GM19468 (cell line): Measurements from ENCODE around the gene TMEM87B.

Source experiments
- ATAC-seq: cut with Tn5 transposase; IDR thresholded peaks from one replicate; pipeline ENCODE4 v1.9.1; 2021; ENCODE audit warnings: mild to moderate bottlenecking, moderate library complexity, moderate number of reproducible peaks; ENCODE audit not compliant: unreplicated experiment; ENCODE audit errors: extremely low read depth

Gene TMEM87B, protein sequence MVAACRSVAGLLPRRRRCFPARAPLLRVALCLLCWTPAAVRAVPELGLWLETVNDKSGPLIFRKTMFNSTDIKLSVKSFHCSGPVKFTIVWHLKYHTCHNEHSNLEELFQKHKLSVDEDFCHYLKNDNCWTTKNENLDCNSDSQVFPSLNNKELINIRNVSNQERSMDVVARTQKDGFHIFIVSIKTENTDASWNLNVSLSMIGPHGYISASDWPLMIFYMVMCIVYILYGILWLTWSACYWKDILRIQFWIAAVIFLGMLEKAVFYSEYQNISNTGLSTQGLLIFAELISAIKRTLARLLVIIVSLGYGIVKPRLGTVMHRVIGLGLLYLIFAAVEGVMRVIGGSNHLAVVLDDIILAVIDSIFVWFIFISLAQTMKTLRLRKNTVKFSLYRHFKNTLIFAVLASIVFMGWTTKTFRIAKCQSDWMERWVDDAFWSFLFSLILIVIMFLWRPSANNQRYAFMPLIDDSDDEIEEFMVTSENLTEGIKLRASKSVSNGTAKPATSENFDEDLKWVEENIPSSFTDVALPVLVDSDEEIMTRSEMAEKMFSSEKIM

DNA sequence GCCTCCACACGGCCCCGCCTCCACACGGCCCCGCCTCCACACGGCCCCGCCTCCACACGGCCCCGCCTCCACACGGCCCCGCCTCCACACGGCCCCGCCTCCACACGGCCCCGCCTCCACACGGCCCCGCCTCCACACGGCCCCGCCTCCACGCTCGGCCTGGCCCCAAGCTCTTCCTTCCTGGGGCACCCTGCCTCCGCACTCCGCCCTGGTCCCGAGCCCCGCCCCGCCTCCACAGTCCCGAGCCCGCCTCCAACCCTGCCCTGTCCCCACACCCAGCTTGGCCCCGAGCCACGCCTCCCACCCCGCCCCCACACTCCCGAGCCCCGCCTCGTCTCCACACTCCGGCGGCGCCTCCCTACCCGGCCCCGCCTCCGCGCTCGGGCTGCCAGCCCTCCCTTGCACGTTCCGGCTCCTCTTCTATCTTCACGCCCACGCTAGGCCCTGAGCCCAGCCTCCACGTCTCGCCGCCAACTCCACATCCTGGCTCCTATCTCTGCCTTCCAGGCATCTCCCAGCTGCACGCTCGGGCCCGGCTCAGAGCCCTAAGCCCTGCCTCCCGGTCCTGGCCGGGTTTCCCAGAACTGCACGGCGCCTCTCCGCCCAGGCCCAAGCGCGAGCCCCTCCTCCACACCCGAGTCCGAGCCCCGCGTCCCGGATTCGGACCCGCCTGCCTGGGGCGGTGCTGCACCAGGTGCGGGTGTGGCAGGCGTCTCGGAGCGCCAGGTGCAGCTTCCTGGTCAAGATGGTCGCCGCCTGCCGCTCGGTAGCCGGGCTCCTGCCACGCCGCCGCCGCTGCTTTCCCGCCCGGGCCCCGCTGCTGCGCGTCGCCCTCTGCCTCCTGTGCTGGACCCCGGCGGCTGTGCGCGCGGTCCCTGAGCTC lies at the start of gene TMEM87B:
Gene TMEM87B (plus strand): TSS at position 423 of the 883 bp plus-strand sequence. CDS start 323 bp downstream, at position 746.
- ATAC-seq = peak; percentile 39

DNA sequence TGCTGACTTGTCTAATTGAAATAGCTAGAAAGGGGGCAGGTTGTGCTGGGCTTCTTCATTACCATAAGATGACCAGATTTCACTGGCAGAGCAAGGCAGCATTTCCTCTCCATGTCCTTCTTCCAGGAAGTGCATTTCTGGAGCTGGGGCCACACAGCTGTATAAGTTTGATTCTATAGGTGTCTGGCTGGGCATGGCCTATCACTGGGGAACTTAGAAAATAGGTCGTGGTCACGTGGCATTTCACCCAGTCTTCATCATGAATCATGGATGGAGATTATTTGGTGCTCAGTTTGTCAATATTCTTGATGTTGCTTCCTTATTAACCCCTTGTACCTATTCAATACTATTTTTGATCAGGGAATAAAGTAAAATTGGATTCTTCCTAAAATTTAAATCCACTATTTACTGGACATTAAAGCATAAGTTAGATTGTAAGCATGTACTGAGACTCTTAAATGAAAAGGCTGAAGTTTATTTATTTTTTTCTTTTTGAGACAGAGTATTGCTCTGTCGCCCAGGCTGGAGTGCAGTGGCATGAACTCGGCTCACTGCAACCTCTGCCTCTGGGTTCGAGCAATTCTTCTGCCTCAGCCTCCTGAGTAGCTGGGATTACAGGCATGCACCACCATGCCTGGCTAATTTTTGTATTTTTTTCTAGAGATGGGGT lies 49.5 kb upstream of the TMEM87B start:
- ATAC-seq = no peak

DNA sequence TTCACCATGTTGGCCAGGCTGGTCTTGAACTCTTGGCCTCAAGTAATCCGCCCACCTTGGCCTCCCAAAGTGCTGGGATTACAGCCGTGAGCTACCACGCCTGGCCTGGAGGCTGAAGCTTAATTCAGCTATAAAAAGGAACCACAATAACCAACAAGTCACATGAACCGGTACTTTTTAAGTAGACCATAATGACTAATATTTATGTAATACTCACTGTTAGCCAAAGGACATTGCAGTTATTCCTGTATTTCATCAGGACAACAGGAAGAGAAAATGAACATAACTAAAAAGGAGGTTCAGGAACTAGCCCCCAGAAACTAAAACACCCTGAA lies 49.0 kb upstream of the TMEM87B start:
- no peak for ATAC-seq

DNA sequence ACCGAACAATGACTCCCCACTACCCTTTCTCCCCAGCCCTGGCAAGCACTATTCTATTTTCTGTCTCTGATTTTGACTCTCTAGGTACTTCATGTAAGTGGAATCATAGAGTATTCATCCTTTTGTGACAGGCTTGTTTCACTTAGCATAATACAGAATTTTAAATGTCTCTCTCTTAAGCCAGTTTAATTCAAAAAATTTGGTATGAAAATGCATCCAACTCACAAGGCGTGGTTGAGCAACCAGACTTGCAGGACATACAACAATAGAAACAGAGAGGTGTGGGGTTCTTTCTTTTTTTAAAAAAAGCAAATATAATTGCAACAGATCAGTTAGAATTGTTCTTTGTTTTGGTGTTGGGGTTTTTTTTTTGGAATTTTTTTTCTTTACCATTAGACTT lies 47.6 kb upstream of the TMEM87B start:
- no peak for ATAC-seq

DNA sequence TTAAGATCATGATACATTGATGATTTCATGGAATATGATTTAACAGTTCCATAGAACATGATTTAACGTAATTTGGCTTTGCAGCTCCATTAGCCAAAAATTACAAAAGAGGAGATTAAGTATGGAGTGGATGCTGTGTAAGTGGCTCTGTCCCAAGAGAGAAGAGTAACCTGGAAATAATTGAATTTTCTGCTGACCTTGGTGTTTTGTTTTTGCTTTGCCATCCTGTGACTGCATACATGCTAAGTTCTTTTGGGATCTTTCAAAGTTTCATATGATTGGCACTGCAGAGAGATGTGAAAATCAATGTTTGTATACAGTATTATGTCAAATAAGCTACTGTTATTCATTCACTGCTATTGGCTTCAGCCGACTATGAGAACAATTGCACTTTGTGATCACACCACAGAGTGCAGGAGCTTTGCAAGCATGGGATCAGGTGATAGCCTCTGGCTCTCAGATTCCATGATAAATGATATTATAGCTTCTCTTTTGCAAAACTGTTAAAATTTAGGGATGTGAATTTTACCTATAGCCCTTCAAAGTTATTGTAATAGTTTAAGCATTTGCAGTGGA lies 46.1 kb upstream of the TMEM87B start:
- ATAC-seq = no peak

DNA sequence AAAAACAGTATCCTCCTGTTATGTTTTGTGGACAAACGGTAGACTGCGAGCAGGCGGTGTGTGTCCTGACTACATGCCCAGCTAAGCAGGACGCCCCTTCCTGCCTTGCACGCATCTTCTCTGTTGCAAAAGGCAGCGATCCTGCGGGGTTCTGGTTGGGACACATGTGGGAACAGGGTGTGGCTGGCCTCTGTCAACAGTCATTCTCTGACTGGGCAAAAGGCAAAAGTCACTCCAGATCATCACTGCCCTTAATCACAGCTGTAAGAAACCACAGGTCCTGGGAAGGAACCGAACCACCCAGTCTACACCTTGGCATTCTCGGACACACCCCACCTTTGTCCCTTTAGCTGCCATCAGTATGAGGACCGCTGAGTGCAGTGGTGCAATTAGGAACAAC lies 44.3 kb upstream of the TMEM87B start:
- no peak for ATAC-seq

DNA sequence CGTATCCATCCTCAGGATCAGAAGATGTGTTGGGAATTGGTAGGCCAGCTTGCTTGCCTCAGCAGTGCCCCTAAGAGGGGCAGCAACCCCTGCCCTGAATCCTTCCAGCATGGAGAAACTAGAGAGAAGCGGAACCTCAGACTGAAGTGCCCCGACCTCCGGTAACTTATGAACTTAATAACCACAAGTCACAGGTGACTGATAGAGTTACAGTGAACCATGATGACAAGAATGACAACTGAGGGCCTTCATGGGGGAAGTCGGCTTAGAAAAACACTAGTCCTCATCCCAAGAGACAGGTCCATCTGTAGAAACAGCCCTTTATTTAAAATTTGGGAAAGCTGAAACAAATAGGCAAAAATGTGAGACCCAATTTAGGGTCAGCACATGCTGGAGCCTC lies 42.5 kb upstream of the TMEM87B start:
- no peak for ATAC-seq

DNA sequence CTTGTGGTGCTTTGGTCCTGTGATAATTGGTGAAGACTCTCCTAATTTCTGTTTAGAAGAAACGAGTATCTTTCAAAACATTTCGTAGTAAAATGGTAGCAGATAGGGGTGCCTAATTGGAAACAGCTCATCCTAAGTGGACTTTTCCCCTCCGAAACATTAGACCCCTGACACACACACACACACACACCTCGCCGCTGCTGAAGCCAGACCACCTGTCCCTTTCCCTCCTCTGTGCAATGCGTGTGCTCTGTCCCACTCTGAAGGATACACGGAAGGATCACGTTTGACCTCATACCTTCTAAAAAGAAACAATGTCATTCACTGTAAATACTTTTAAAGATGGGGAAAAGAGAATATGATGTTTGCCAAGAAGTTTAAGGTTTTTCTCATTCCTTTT lies 36.2 kb upstream of the TMEM87B start:
- no peak for ATAC-seq

DNA sequence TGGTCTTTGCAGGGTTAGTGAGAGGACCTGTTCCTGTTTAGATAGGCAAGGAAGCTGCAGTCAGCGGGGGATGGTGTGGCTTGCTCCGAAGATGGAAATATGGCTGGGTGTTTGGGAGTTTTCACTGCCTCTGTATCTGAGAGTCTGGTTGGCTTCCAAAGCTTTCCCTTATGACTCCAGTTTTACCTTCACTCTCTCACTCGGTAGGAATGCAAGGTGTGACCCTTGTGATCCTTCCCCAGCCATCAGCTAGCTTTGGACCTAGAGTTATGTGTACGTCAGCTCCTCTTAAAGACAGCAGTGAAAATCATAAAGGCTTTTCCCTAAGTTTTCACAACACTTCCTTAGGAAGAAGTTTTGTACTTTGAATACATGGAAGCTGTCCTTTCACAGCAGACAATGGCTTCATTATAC lies 35.5 kb upstream of the TMEM87B start:
- ATAC-seq = no peak

DNA sequence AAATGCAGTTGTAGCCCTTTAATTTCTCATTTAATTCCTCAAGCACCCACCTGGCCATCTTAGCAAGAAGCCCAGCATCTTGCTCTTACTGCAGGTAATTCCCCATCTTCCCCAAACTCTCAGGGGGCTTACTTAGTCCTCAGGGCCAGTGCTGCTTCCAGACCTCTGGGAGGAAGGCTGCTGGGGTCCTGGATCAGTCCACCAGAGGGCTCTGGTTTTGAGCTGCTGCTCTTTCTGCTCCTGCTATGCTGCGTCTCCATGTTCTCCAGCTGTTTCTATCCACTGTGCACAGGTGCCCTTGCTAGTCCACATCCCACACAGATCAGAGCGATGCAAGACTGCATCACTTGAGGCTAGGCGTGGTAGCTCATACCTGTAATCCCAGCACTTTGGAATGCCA lies 34.5 kb upstream of the TMEM87B start:
- ATAC-seq = no peak

DNA sequence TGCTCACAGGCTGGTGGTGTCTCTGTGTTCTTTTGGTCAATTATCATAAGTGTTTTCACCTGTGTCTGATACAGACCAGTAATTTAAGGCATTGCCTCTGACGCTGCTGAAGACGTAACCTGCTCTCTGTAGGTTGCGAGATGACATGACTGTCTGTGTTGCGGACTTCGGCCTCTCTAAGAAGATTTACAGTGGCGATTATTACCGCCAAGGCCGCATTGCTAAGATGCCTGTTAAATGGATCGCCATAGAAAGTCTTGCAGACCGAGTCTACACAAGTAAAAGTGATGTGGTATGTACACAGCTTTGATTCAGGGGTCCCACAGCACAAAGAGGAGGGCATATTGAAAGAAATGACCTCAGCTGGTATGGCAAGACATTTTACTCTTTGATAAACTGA lies 33.8 kb upstream of the TMEM87B start:
- no peak for ATAC-seq

DNA sequence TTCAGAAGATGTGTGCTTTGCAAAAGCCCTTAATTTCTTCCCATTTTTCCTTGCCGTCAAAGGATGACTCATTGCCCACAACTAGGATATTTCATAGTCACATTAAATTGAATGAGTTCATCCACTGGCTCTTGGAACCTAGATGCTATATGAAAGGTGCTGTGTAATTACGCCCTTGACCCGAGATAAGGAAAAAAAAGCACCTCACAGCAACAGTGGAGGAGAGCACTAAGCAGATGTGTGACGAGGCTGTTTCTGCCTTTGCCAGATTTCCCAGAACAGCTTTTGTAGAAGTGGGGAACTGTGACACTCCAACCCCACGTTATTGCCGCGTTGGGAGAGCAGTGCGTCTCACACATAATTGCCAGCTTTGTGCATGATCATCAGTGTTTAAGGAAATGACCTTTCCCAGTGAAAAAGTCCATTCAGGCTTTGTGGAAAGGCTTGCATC lies 33.3 kb upstream of the TMEM87B start:
- ATAC-seq = no peak

DNA sequence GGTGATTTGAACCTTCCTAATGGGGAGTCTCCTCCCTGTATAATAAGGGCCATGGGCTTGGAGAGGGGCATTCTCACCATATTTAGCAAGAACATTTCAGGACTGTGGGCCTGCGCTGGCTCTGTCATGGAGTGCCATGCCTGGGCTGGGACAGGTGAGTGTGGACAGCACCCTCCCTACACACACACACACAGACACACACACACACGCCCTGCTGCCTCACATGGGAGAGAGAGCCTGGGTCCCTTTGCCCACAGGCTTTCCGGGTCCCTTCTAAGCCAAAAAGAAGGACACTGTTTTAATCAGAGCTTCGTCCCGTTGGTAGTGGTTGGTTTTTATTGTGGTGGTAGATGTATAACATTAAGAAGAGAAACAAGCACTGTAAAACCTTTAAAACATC lies 31.4 kb upstream of the TMEM87B start:
- no peak for ATAC-seq

DNA sequence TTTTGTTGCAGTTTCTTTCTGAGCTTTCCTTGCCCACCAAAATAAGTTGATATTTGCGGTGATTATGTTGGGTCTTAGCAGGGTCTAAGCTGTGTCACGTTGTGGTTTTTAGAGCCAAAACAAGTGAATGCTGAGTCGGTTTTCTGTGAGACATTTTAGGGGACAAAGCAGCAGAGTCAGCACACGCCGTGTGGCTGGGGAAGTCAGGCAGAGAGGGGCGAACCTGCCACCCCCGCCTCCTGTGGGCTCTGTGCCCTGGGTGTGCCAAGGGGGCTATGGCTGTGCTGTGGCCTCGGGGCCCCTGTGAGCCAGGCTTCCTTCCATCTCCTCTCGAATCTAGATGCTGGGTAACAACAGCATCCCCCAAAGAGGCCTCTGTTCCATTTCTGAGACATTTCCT lies 30.8 kb upstream of the TMEM87B start:
- ATAC-seq = no peak

DNA sequence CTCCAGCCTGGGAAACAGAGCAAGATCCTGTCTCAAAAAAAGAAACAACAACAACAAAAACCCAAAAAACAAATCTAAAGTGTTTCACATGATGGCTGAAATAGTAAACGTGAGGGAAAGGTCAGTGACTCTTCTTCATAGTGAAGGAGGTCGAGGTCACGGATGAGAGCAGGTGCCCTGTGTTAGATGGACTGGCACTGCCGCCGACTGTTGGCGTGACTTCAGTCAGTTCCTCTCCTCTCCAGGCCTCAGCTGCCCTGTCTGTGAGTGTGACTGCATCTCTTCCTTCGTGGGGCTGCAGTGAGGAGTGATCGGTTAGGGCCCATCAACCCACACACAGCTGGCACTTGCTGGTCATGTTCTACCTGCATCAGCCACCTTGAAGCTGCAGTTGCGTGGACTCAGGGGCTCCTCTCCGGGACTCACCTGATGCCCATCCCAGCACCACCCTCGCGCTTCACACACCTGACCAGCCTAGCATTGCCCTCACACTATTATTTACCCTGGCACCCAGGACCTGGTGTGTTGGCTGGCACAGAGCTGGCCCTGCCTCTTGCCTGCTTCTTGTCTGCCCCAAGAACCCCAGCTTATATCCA lies 30.1 kb upstream of the TMEM87B start:
- no peak for ATAC-seq

DNA sequence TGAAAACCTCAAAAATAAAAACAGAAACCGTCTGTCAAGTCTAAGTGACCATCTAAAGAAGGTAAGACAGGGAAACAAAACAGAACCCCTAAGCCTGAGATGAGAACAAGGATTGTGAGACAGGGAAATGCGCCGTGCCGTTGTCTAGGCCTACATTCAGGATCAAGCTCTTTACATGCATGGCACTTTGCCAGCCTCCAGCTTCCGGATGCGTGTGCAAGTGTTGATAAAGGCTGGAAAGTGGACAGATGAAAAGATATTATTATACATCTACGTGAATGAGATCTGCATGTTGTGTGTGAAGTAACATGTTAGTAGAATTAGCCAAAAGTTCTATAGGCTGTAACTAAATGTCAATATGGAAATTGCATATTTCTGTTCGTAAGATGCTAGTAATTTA lies 28.6 kb upstream of the TMEM87B start:
- ATAC-seq = no peak

DNA sequence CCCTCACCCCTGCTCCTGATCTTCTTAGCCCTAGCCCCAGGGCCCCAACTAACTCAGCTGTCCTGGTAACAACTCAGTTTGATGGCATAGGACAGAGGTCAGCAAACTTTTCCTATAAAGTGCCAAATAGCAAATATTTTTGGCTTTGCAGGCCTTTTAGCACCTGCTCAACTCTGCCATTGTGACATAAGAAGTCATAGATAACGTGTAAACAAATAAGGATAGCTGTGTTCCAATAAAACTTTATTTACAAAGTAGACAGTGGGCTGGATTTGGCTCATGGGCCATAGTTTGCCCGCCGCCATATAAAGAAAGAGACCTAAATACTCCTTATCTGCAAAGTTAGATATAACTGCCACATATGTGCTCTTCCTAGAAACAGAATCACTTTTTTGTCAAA lies 27.3 kb upstream of the TMEM87B start:
- no peak for ATAC-seq

DNA sequence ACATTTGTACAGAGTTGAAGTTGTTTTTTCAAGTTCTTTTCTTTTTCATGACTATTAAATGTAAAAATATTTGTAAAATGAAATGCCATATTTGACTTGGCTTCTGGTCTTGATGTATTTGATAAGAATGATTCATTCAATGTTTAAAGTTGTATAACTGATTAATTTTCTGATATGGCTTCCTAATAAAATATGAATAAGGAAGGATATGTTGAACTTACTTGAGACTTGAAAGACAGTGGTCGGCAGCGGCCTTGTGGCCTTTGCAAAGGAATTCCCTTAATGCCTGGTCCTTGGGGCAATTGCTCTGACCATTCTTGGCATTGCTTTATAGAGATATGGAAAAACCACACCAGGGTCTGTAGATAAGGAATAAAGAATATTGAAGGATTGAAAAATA lies 25.9 kb upstream of the TMEM87B start:
- no peak for ATAC-seq

DNA sequence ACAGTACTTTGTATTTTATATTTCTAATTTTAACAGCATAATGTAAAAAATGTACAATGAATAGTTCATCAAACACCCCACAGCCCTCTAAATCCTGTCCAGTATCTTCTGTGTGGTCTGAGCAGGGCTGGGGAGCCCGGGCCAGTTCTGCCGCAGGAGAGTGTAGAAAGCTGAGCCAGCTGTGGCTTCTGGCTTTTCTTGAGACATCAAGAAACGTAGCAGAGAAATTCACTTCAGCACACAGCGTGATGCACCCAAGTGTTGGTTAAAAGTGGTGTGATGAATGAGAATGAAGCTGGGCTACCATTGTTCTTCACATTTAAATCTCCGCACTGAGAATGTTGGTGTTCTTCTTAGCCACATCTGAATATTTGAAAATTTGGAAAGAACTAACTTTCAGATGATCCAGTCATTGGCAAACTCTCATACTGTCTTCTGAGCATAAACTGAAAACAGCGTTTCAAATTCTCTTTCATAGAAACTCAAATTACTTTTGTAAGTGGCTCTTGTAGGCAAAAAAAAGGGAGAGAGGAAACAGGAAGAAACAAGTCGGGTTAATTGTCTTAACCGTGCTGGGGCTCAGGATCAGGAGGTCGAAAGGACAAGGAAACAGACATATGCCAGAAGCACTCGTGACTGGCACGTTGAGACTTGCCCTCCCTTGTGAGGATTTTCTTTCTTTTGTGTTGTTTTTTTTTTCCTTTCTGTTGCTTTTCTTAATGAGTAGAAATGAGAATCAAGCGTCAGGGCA lies 23.4 kb upstream of the TMEM87B start:
- ATAC-seq = no peak
